Stomach (tissue), 4 donors: Measurements from ENCODE around the gene TMCO4.

Source experiments
- CTCF ChIP-seq, 7 experiments: fragments of 450-650 bp in 4 of 7; fragments of 200-600 bp in 3 of 7; sonication (generic) in 3 of 7; IDR thresholded peaks; one replicate each; pipeline ENCODE4 v1.5.1; 2016 to 2019; ENCODE audit warnings: antibody characterized with exemption in 7 of 7, control low read depth in 2 of 7, mild to moderate bottlenecking in 1 of 7
- EP300 ChIP-seq: sonication (generic); formaldehyde crosslinking; IDR thresholded peaks from one replicate; pipeline ENCODE4 v1.6.1; 2017; ENCODE audit warnings: antibody characterized with exemption

- TF ChIP-seq CTCF (IDR thresholded peaks at IDR 0.05) (no peak), EP300 (no peak)
Measured at GRCh38 chr1:19819701-19820100, 20.0 kb upstream of the TMCO4 start.
